HG02938 (cell line): ENCODE results near the gene LRRC23.
A peak's percentile ranks its signal among the peaks of the same experiment; 100 is the strongest.

Source experiments
- ATAC-seq: cut with Tn5 transposase; IDR thresholded peaks from one replicate; pipeline ENCODE4 v1.9.1; 2021; ENCODE audit warnings: mild to moderate bottlenecking, moderate library complexity; ENCODE audit not compliant: unreplicated experiment

The LRRC23 gene

GRCh38 chr12:6942331-6942665 is 37.7 kb downstream of the LRRC23 start:
- no peak for ATAC-seq

GRCh38 chr12:6943389-6943721 is 38.7 kb downstream of the LRRC23 start:
- ATAC-seq: peak; percentile 30

GRCh38 chr12:6943722-6944380 is 39.2 kb downstream of the LRRC23 start, which contains the start of the genes C12orf57 and RNU7-1:
Gene C12orf57, plus strand, starts transcription at chr12:6944022. Its CDS starts 100 bp downstream, at chr12:6944122.
Gene RNU7-1, plus strand, starts transcription at chr12:6943816.
- ATAC-seq: peak; percentile 31

GRCh38 chr12:6944381-6945186 is 40.0 kb downstream of the LRRC23 start:
- peak; percentile 45 for ATAC-seq

- no peak for ATAC-seq
Observed at GRCh38 chr12:6945613-6946012, 41.0 kb downstream of the LRRC23 start.

- no peak for ATAC-seq
Observed at GRCh38 chr12:6946033-6946919, 41.7 kb downstream of the LRRC23 start.

GRCh38 chr12:6946920-6947374 is 42.3 kb downstream of the LRRC23 start:
- ATAC-seq: no peak

- ATAC-seq: no peak
Observed at GRCh38 chr12:6947615-6948014, 43.0 kb downstream of the LRRC23 start.

- ATAC-seq: no peak
Observed at GRCh38 chr12:6948873-6949594, 44.4 kb downstream of the LRRC23 start.

GRCh38 chr12:6950401-6950801 is 45.8 kb downstream of the LRRC23 start:
- ATAC-seq: no peak

- no peak for ATAC-seq
Observed at GRCh38 chr12:6950811-6951540, 46.4 kb downstream of the LRRC23 start, which contains the start of gene PTPN6. Gene PTPN6, plus strand, starts transcription at chr12:6951356. Its CDS starts 157 bp downstream, at chr12:6951513.

- ATAC-seq: no peak
Observed at GRCh38 chr12:6951551-6952120, 47.0 kb downstream of the LRRC23 start.

GRCh38 chr12:6952121-6952862 is 47.7 kb downstream of the LRRC23 start:
- no peak for ATAC-seq

GRCh38 chr12:6952863-6953441 is 48.3 kb downstream of the LRRC23 start:
- ATAC-seq: no peak

GRCh38 chr12:6953442-6954315 is 49.1 kb downstream of the LRRC23 start:
- peak; percentile 50 for ATAC-seq

GRCh38 chr12:6954316-6955107 is 49.9 kb downstream of the LRRC23 start:
- no peak for ATAC-seq
